HFF-Myc (cell line): ENCODE measurements around the gene PARD3.

ENCODE experiments used
- DNase-seq: peaks from one replicate; pipeline ENCODE4 v3.0.0-alpha.2; 2011; ENCODE audit warnings: low read depth; ENCODE audit errors: extremely low read depth
- H3K4me3 ChIP-seq: replicated peaks from 2 replicates; pipeline ENCODE4 v1.5.1; 2011; ENCODE audit warnings: low read depth, mild to moderate bottlenecking, control low read depth, low read length
- TF ChIP-seq, protein P1 (sequence below): IDR thresholded peaks from 2 replicates; pipeline ENCODE4 v1.5.1; 2012; ENCODE audit warnings: mild to moderate bottlenecking, low read depth, low read length, control low read depth; ENCODE audit errors: missing control alignments

The PARD3 gene

DNA sequence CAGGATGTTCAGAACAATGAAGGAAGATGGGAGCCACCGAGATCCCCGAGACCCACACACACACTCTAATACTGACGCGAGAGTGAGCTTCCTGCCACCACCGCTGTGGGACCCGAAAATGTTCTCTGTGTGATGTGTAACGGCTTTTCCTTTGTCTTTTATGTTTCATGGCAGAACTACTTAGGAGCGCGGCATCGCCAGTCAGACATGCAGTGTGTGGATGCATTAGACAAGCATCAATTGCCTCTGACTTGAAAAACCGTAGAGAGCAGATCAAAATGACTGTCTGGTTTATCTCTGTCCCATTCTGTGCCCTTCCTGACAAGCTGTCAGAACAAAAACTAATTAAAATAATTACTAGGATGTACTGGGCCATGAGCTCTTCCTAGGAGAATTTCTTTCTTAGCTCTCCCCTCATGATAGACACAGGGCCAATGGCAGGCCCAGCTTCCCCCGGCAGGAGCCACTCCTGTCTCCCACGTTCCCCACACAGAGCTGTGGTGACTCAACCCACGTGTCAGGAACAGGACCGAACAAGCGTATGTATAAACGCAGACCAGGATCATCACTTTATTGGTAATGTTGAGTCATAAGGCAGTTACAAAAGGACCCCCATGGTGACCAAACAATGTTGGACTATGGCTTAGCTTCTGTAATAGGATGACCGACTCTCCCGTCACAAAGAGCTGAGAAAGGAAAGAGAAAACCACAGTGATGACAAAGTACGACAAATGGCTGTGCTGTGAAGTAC, 705.0 kb downstream of the PARD3 start:
- TF ChIP-seq, protein P1, sequence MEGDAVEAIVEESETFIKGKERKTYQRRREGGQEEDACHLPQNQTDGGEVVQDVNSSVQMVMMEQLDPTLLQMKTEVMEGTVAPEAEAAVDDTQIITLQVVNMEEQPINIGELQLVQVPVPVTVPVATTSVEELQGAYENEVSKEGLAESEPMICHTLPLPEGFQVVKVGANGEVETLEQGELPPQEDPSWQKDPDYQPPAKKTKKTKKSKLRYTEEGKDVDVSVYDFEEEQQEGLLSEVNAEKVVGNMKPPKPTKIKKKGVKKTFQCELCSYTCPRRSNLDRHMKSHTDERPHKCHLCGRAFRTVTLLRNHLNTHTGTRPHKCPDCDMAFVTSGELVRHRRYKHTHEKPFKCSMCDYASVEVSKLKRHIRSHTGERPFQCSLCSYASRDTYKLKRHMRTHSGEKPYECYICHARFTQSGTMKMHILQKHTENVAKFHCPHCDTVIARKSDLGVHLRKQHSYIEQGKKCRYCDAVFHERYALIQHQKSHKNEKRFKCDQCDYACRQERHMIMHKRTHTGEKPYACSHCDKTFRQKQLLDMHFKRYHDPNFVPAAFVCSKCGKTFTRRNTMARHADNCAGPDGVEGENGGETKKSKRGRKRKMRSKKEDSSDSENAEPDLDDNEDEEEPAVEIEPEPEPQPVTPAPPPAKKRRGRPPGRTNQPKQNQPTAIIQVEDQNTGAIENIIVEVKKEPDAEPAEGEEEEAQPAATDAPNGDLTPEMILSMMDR: no peak
- no peak overlapping the region for H3K4me3 ChIP-seq
- no peak for DNase-seq

DNA sequence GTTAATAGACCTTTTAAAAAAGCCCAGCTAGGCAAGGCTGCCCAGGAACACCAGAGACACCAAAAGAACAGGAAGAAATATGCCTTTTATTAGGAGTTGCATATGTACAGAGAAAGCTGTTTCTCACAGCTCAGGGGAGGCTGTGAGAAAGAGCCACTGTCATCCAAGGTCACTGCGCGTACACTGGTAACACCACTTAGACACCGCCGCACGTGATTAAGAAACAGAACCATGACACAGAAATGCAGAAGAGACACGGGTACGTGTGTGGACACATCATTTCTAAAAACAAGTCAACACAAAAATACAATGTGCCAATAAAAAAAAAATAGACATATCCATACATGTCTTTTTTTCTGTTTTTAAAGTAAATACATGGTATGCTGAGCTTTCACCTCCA, 705.6 kb downstream of the PARD3 start:
- DNase-seq: no peak
- TF ChIP-seq, protein P1: no peak
- H3K4me3 ChIP-seq: no peak overlapping the region

DNA sequence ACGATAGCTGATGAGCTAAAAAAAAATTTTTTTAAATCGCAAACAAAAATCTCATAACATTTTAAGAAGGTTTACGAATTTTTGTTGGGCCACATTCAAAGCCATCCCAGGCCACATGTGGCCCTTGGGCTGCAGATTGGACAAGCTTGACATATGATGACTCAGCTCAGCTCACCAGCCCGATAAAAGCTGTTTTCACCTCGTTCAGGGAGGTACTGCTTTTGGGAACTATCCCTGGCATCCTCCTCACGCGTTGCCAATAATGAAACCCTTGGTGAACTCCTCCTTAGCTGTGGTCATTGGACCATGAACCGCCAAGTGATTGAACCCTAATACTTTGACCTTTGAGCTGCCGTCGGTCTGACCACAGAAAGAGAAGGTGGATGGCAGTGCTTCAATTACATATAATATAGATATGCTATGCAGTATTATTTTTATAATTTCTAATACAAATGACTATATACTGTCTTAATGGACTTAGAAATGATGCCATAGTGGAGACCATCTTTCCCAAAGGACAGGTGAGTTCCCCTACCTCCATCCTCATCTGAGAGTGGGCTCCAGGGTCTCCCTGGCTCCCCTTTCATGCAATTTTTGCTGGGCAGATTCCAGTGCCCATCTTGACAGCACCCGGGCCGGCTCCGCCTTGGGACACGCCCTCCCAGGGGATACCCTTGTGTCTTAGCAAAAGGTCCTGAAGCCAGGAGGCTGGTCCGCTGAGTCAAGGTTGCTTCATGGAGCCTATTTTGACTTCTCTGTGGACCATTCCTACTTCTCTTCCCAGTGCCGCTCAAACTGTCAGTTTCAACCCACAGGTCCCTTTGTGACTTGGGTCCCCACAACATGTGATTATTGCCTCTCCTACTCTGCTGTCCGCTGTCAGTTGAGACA, 707.2 kb downstream of the PARD3 start:
- no peak overlapping the region for H3K4me3 ChIP-seq
- TF ChIP-seq, protein P1: no peak
- DNase-seq: no peak

DNA sequence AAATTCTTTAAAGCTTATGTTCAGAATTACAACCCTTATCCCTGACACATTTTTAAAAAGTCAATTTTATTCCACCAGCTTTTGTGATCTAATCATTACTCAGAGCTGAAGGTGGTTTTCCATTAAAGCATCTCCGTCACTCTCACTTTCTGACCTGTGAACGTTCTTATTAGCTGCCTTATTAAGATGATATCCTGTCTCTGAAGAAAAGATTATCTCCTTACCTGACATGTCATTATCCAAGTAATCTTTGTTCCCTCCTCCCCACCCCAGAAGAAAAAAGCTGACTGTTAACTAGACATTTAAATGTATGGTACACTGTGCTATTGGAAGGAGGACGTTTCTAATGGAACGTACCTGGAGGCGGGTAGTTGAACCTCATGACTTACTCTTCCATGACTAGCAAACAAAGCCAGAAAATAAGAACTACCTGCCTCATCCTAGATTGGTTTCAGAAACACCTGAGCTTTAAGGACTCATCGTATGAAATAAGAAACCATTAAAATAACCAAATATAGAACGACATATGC, 708.7 kb downstream of the PARD3 start:
- TF ChIP-seq, protein P1: no peak
- no peak overlapping the region for H3K4me3 ChIP-seq
- no peak for DNase-seq

DNA sequence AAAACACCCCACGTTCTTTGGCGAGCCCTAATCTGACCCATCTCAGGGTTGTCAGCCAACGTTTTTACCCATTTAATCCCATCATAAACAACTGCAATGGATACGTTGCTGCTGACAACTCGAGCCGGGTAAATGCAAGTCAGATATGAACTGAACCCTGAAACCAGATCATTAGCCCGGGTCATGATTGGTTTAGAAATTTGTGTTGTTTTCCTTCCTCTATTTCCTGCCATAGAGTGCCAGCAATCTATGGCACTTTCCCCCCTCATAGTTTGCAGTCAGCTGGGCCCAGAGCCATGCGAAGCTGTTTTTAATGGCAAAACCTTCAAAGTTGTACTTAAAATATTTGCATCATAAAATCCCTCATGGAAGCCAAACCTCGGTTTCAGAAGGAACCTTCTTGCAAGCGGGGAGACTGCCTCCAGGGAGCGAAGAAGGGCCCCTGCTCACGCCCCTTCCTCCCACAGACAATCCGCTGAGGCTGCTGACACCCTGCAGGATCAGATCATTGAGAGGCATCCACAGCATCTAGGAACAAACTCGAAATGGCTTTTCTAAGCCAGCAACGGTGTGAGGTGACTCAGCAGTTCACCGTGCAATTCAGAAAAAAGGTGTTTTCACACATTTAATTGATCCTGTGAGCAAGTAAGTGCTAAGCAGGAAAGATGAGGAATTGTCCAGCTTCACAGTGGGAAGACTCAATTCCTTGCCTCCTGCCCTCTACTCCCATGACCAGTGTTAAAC, 710.1 kb downstream of the PARD3 start:
- DNase-seq: no peak
- H3K4me3 ChIP-seq: no peak overlapping the region
- TF ChIP-seq, protein P1: no peak

DNA sequence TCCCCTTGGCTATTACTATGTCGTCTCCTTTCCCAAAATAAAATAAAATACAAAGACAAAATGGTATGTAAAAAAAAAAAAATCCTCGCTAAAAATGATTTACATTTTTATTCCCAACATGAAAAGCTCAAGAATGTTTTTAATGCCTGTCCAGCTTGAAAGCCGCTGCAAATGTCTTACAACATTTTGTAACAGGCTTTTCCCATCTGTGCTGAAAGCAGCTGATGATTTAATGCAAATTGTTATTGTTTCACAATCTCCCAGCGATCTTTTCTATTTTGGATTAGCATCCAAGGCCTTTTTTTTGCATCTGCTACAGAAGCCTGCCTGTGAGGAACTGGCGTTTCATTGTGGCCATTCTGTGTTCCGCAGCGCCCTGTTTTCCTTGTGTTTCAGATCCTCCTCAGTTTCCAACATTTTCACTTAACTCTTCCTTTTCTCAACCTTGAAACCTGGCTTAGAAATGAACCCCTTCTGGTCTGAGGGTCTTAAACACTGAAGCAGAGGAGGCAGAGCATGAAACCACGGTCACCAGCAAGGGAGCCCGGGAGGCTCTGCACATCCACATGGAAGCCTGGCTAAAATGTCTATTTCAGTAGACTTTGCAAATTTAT, 712.1 kb downstream of the PARD3 start:
- no peak overlapping the region for H3K4me3 ChIP-seq
- DNase-seq: no peak
- TF ChIP-seq, protein P1: no peak
